DND-41 (cell line): Measurements from ENCODE around the gene KHDRBS2.

Source experiments
- ATAC-seq: fragments of 200-7000 bp; cut with Tn5 transposase; 3 replicates; pipeline ENCODE4 v1.9.1; 2021; ENCODE audit warnings: low read depth; ENCODE audit not compliant: insufficient read depth
- DNase-seq: peaks from one replicate; pipeline ENCODE4 v3.0.0-alpha.2; 2020
- H2AFZ ChIP-seq: 2 replicates; pipeline ENCODE4 v1.6.0; 2012; ENCODE audit warnings: low read depth, low read length
- H3K27ac ChIP-seq: 2 replicates; pipeline ENCODE4 v1.5.1; 2012; ENCODE audit warnings: low read length, inconsistent platforms
- H3K27me3 ChIP-seq: fragments of 200-600 bp; sonication (generic); 2 replicates; pipeline ENCODE4 v1.6.0; 2012; ENCODE audit warnings: low read length, mild to moderate bottlenecking, inconsistent platforms; ENCODE audit not compliant: insufficient read depth, poor library complexity
- H3K36me3 ChIP-seq: 2 replicates; pipeline ENCODE4 v1.5.1; 2012; ENCODE audit warnings: low read length, inconsistent platforms; ENCODE audit not compliant: insufficient read depth
- H3K4me1 ChIP-seq: 2 replicates; pipeline ENCODE4 v1.5.1; 2012; ENCODE audit warnings: mild to moderate bottlenecking, low read length; ENCODE audit not compliant: insufficient read depth
- H3K4me2 ChIP-seq: 2 replicates; pipeline ENCODE4 v1.6.0; 2012; ENCODE audit warnings: mild to moderate bottlenecking, moderate library complexity, low read length, inconsistent platforms; ENCODE audit not compliant: insufficient read depth
- H3K4me3 ChIP-seq, 2 experiments: fragments of 200-600 bp in 1 of 2; shearing (Covaris generic) in 1 of 2; 2 replicates each; pipeline ENCODE4 v1.5.1; 2012 to 2016; ENCODE audit warnings: inconsistent platforms in 2 of 2, low read length in 2 of 2, mild to moderate bottlenecking in 2 of 2, low read depth in 1 of 2, moderate library complexity in 1 of 2
- H3K79me2 ChIP-seq: 2 replicates; pipeline ENCODE4 v1.6.0; 2012; ENCODE audit warnings: low read length, inconsistent platforms; ENCODE audit not compliant: insufficient read depth
- H3K9ac ChIP-seq: 2 replicates; pipeline ENCODE4 v1.6.0; 2012; ENCODE audit warnings: low read depth, mild to moderate bottlenecking, inconsistent platforms, low read length, moderate library complexity
- H3K9me3 ChIP-seq: 2 replicates; pipeline ENCODE4 v1.5.1; 2012; ENCODE audit warnings: low read length, moderate library complexity, mild to moderate bottlenecking, inconsistent platforms; ENCODE audit not compliant: insufficient read depth, severe bottlenecking
- H4K20me1 ChIP-seq: 2 replicates; pipeline ENCODE4 v1.6.0; 2012; ENCODE audit warnings: low read length; ENCODE audit not compliant: insufficient read depth
- CTCF ChIP-seq: IDR thresholded peaks from 2 replicates; pipeline ENCODE4 v1.5.1; 2012; ENCODE audit warnings: borderline replicate concordance, low read length, moderate library complexity, mild to moderate bottlenecking; ENCODE audit not compliant: poor library complexity, severe bottlenecking; ENCODE audit errors: extremely low read depth
- EZH2 ChIP-seq: IDR thresholded peaks from 3 replicates; pipeline ENCODE4 v1.6.1; 2012; ENCODE audit warnings: borderline replicate concordance, low read depth, mild to moderate bottlenecking, moderate library complexity, low read length, inconsistent platforms; ENCODE audit not compliant: severe bottlenecking

Gene KHDRBS2

GRCh38 chr6:61886608-61887259 is 399.3 kb downstream of the KHDRBS2 start:
- H3K79me2 ChIP-seq = no peaks in the 10 kb centered on the region
- H3K9ac ChIP-seq = no peak overlapping the region
- no peaks in the 10 kb centered on the region for H3K27me3 ChIP-seq
- TF ChIP-seq CTCF (peak; percentile 25), EZH2 (no peak)
- no peak for ATAC-seq
- DNase-seq = no peak
- no peak overlapping the region for H2AFZ ChIP-seq
- no peak overlapping the region for H3K27ac ChIP-seq
- no peak overlapping the region for H3K4me2 ChIP-seq
- no peaks in the 10 kb centered on the region for H4K20me1 ChIP-seq
- H3K4me3 ChIP-seq = no peak overlapping the region
- H3K9me3 ChIP-seq = no peaks in the 10 kb centered on the region
- no peaks in the 10 kb centered on the region for H3K4me1 ChIP-seq
- no peaks in the 10 kb centered on the region for H3K36me3 ChIP-seq

GRCh38 chr6:61869632-61870400 is 416.2 kb downstream of the KHDRBS2 start:
- Histone ChIP-seq H4K20me1 (no peaks in the 10 kb centered on the region), H3K9me3 (peaks cover 12% of the 10 kb centered on the region), H3K9ac (no peak overlapping the region), H3K27me3 (no peaks in the 10 kb centered on the region), H3K36me3 (no peaks in the 10 kb centered on the region), H3K79me2 (no peaks in the 10 kb centered on the region), H2AFZ (no peak overlapping the region), H3K4me2 (no peak overlapping the region), H3K4me1 (no peaks in the 10 kb centered on the region), H3K27ac (no peak overlapping the region), H3K4me3 (no peak overlapping the region)
- no peak for DNase-seq
- ATAC-seq = no peak
- TF ChIP-seq CTCF (no peak), EZH2 (no peak)

GRCh38 chr6:61868507-61869080 is 417.4 kb downstream of the KHDRBS2 start:
- H3K27ac ChIP-seq = no peak overlapping the region
- H4K20me1 ChIP-seq = no peaks in the 10 kb centered on the region
- no peak overlapping the region for H2AFZ ChIP-seq
- no peak overlapping the region for H3K4me2 ChIP-seq
- H3K4me1 ChIP-seq = no peaks in the 10 kb centered on the region
- H3K79me2 ChIP-seq = no peaks in the 10 kb centered on the region
- H3K27me3 ChIP-seq = no peaks in the 10 kb centered on the region
- TF ChIP-seq CTCF (no peak), EZH2 (no peak)
- H3K9me3 ChIP-seq = peaks cover 12% of the 10 kb centered on the region
- no peak overlapping the region for H3K4me3 ChIP-seq
- H3K36me3 ChIP-seq = no peaks in the 10 kb centered on the region
- ATAC-seq (no peak), DNase-seq (no peak)
- H3K9ac ChIP-seq = no peak overlapping the region
